Loucy (cell line): ENCODE data around the gene IQCK.

Experiments used
- H2AFZ ChIP-seq: fragments of 200-600 bp; sonication (generic); 2 replicates; pipeline ENCODE4 v1.6.0; 2016; ENCODE audit warnings: antibody characterized with exemption, mild to moderate bottlenecking, low read length, moderate library complexity
- H3F3A ChIP-seq: fragments of 200-600 bp; 2 replicates; pipeline ENCODE4 v1.6.0; 2016; ENCODE audit warnings: antibody characterized with exemption, low read depth, mild to moderate bottlenecking
- H3K27me3 ChIP-seq: fragments of 200-600 bp; sonication (generic); 2 replicates; pipeline ENCODE4 v1.6.1; 2014; ENCODE audit warnings: low read length, mild to moderate bottlenecking; ENCODE audit not compliant: insufficient read depth, poor library complexity, severe bottlenecking
- H3K36me3 ChIP-seq: fragments of 200-600 bp; sonication (generic); 2 replicates; pipeline ENCODE4 v1.6.1; 2016; ENCODE audit warnings: low read length; ENCODE audit not compliant: insufficient read depth
- H3K4me1 ChIP-seq: fragments of 200-600 bp; sonication (generic); 2 replicates; pipeline ENCODE4 v1.5.1; 2014; ENCODE audit warnings: low read length, mild to moderate bottlenecking; ENCODE audit not compliant: insufficient read depth, poor library complexity, severe bottlenecking
- H3K4me2 ChIP-seq: fragments of 200-600 bp; sonication (generic); 2 replicates; pipeline ENCODE4 v1.6.0; 2014; ENCODE audit warnings: antibody characterized with exemption, low read length, low read depth, mild to moderate bottlenecking; ENCODE audit not compliant: poor library complexity, severe bottlenecking
- H3K4me3 ChIP-seq: fragments of 200-600 bp; sonication (generic); 2 replicates; pipeline ENCODE4 v1.5.1; 2014; ENCODE audit warnings: low read length, mild to moderate bottlenecking, mixed read lengths; ENCODE audit not compliant: poor library complexity, severe bottlenecking
- H3K79me2 ChIP-seq: fragments of 200-600 bp; sonication (generic); 2 replicates; pipeline ENCODE4 v1.6.1; 2014; ENCODE audit warnings: low read length; ENCODE audit not compliant: insufficient read depth
- H3K9ac ChIP-seq: fragments of 200-600 bp; sonication (generic); 2 replicates; pipeline ENCODE4 v1.6.0; 2014; ENCODE audit warnings: mild to moderate bottlenecking, low read depth, low read length, moderate library complexity; ENCODE audit not compliant: poor library complexity, severe bottlenecking
- H3K9me2 ChIP-seq: fragments of 200-600 bp; sonication (generic); replicated peaks from 2 replicates; pipeline ENCODE4 v1.6.1; 2016; ENCODE audit warnings: low read depth, low read length, mixed read lengths
- H3K9me3 ChIP-seq: fragments of 200-600 bp; sonication (generic); 2 replicates; pipeline ENCODE4 v1.6.1; 2014; ENCODE audit warnings: mild to moderate bottlenecking, antibody characterized with exemption, low read length, low read depth; ENCODE audit not compliant: insufficient read depth
- H4K20me1 ChIP-seq: fragments of 200-600 bp; sonication (generic); 2 replicates; pipeline ENCODE4 v1.6.0; 2014; ENCODE audit warnings: antibody characterized with exemption, low read length, mild to moderate bottlenecking; ENCODE audit not compliant: insufficient read depth, poor library complexity, severe bottlenecking
- EZH2phosphoT487 ChIP-seq: fragments of 200-600 bp; IDR thresholded peaks from 2 replicates; pipeline ENCODE4 v1.6.1; 2018; ENCODE audit warnings: antibody characterized with exemption, mild to moderate bottlenecking, moderate library complexity, borderline replicate concordance
- TF ChIP-seq, protein P1 (sequence below): fragments of 200-600 bp; sonication (generic); conservative IDR thresholded peaks from 2 replicates; pipeline ENCODE4 v1.5.1; 2014; ENCODE audit warnings: mild to moderate bottlenecking, antibody characterized with exemption, low read length

The IQCK gene

GRCh38 chr16:19898166-19898565 lies 180.1 kb downstream of the IQCK start:
- no peaks in the 10 kb centered on the region for H3K27me3 ChIP-seq
- TF ChIP-seq EZH2phosphoT487: no peak
- TF ChIP-seq, protein P1, sequence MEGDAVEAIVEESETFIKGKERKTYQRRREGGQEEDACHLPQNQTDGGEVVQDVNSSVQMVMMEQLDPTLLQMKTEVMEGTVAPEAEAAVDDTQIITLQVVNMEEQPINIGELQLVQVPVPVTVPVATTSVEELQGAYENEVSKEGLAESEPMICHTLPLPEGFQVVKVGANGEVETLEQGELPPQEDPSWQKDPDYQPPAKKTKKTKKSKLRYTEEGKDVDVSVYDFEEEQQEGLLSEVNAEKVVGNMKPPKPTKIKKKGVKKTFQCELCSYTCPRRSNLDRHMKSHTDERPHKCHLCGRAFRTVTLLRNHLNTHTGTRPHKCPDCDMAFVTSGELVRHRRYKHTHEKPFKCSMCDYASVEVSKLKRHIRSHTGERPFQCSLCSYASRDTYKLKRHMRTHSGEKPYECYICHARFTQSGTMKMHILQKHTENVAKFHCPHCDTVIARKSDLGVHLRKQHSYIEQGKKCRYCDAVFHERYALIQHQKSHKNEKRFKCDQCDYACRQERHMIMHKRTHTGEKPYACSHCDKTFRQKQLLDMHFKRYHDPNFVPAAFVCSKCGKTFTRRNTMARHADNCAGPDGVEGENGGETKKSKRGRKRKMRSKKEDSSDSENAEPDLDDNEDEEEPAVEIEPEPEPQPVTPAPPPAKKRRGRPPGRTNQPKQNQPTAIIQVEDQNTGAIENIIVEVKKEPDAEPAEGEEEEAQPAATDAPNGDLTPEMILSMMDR: no peak
- no peaks in the 10 kb centered on the region for H3K9me2 ChIP-seq
- H4K20me1 ChIP-seq: no peaks in the 10 kb centered on the region
- no peaks in the 10 kb centered on the region for H3K79me2 ChIP-seq
- no peaks in the 10 kb centered on the region for H3K36me3 ChIP-seq
- H3K4me1 ChIP-seq: no peaks in the 10 kb centered on the region
- no peak overlapping the region for H3K9ac ChIP-seq
- no peak overlapping the region for H3K4me3 ChIP-seq
- no peaks in the 10 kb centered on the region for H3F3A ChIP-seq
- H3K9me3 ChIP-seq: no peaks in the 10 kb centered on the region
- H3K4me2 ChIP-seq: no peak overlapping the region
- no peak overlapping the region for H2AFZ ChIP-seq

GRCh38 chr16:19898924-19899604 lies 181.0 kb downstream of the IQCK start:
- Histone ChIP-seq H3K36me3 (no peaks in the 10 kb centered on the region), H4K20me1 (no peaks in the 10 kb centered on the region), H3K4me3 (no peak overlapping the region), H3K4me2 (no peak overlapping the region), H3F3A (no peaks in the 10 kb centered on the region), H3K9me3 (no peaks in the 10 kb centered on the region), H3K4me1 (no peaks in the 10 kb centered on the region), H3K9me2 (no peaks in the 10 kb centered on the region), H3K79me2 (no peaks in the 10 kb centered on the region), H2AFZ (no peak overlapping the region), H3K27me3 (no peaks in the 10 kb centered on the region), H3K9ac (no peak overlapping the region)
- TF ChIP-seq, protein P1: peak; percentile 80
- no peak for TF ChIP-seq EZH2phosphoT487

GRCh38 chr16:19899605-19899955 lies 181.5 kb downstream of the IQCK start:
- Histone ChIP-seq H3K9me2 (no peaks in the 10 kb centered on the region), H3K4me1 (no peaks in the 10 kb centered on the region), H3K9ac (no peak overlapping the region), H3K4me2 (no peak overlapping the region), H4K20me1 (no peaks in the 10 kb centered on the region), H3K9me3 (no peaks in the 10 kb centered on the region), H3K27me3 (no peaks in the 10 kb centered on the region), H3F3A (no peaks in the 10 kb centered on the region), H2AFZ (no peak overlapping the region), H3K4me3 (no peak overlapping the region), H3K79me2 (no peaks in the 10 kb centered on the region), H3K36me3 (no peaks in the 10 kb centered on the region)
- TF ChIP-seq, protein P1: peak; percentile 12; the same call in 1 of the 2 replicates
- TF ChIP-seq EZH2phosphoT487: no peak
